ENCODE results near the gene TMEM184B.

Gene TMEM184B

DNA sequence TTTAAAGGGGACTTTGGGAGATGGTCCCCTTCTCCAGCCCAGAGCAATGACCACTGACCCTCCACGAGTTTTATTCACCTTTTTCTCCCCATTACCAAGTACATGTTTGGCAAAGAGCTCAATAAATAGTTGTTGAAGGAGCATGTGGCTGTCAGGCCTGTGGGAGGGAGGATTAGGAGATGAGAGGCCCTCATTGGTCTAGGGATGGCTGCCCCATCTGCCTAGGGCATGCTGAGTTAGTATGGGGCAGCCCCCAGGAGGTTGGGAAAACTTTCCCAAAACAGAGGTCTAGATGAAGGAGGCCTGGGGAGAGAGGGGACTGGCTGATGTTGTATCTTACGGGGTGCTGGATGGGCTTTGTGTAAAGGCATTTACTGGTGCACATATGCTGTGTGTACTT lies 60.4 kb downstream of the TMEM184B start:
- no peak overlapping the region for H3K4me3 ChIP-seq (ENCODE audit: low read depth, low read length)
- TF ChIP-seq, protein P1, sequence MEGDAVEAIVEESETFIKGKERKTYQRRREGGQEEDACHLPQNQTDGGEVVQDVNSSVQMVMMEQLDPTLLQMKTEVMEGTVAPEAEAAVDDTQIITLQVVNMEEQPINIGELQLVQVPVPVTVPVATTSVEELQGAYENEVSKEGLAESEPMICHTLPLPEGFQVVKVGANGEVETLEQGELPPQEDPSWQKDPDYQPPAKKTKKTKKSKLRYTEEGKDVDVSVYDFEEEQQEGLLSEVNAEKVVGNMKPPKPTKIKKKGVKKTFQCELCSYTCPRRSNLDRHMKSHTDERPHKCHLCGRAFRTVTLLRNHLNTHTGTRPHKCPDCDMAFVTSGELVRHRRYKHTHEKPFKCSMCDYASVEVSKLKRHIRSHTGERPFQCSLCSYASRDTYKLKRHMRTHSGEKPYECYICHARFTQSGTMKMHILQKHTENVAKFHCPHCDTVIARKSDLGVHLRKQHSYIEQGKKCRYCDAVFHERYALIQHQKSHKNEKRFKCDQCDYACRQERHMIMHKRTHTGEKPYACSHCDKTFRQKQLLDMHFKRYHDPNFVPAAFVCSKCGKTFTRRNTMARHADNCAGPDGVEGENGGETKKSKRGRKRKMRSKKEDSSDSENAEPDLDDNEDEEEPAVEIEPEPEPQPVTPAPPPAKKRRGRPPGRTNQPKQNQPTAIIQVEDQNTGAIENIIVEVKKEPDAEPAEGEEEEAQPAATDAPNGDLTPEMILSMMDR (IDR thresholded peaks at IDR 0.05; ENCODE audit: low read depth, low read length): no peak
- in situ Hi-C loops (cut with HindIII; ENCODE audit: low sequenced_read_pairs): no loop called here
- no peak for DNase-seq (ENCODE audit: low read depth, low spot score)

DNA sequence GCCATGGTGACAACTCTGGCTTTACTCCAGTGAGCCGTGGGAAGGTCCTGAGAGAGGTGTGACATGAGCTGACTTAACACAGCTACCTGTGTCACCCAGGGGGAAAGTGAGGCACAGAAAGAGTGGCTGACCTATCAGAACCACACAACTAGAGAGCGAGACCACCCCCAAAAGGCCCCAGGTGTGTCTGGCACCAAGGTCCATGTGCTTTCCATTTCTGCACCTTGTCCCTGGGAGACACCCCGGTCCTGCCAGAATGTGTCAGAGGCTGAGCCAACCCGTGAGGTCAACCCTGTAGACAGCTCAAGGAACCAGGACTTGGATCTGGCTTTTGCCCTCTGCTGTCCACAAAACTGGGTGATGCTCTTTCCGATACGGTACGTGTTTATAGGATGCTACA lies 61.3 kb downstream of the TMEM184B start:
- in situ Hi-C loops (cut with HindIII; ENCODE audit: low sequenced_read_pairs): no loop called here
- no peak for DNase-seq (ENCODE audit: low read depth, low spot score)
- TF ChIP-seq, protein P1 (IDR thresholded peaks at IDR 0.05; ENCODE audit: low read depth, low read length): no peak
- no peak overlapping the region for H3K4me3 ChIP-seq (ENCODE audit: low read depth, low read length)

DNA sequence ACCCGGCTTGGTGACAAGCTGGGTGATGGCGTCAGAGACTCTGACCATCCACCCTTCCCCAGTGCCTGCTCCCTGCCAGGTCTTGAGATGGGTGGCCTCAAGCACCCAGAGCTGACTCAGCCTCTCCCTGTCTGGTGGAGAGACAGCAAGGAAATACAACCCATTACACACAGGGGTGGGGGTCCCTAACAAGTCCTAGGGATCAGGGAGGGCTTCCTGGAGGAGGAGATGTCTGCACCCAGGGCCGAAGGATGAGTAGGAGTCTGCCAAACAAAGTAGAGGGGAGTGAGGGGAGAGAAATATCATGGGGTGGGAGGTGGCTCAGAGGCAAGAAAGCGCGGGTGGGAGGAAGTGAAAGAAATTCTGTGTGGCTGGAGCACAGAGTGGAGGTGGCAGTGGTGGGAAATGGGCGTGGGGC lies 64.2 kb downstream of the TMEM184B start:
- no peak for DNase-seq (ENCODE audit: low read depth, low spot score)
- no peak overlapping the region for H3K4me3 ChIP-seq (ENCODE audit: low read depth, low read length)
- in situ Hi-C loops (cut with HindIII; ENCODE audit: low sequenced_read_pairs): no loop called here
- TF ChIP-seq, protein P1 (IDR thresholded peaks at IDR 0.05; ENCODE audit: low read depth, low read length): no peak

DNA sequence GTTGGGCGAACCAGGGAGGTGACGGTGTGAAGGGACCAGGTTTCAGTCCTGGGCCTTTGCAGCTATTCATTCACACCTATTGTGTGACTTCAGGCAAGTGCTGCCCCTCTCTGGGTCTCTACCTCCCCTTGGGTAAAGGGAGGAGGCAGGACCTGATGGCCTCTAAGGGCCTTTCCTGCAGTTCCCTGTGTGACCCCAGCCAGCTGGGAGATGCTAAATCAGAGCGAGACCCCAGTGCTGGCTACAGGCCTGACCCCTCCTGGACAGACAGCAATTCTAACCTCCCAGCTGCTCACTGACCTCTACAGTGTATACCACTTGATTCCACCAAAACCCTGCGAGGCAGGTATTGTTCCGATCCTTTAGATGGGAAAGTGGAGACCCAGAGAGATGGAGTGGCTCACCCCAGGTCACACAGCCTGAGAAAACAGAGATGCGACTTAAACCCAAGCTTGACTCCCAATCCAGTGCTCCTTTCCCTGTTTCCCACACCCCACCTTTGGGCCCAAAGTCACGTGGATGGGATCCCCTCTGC lies 64.8 kb downstream of the TMEM184B start:
- DNase-seq (ENCODE audit: low read depth, low spot score): no peak
- TF ChIP-seq, protein P1 (IDR thresholded peaks at IDR 0.05; ENCODE audit: low read depth, low read length): no peak
- H3K4me3 ChIP-seq (ENCODE audit: low read depth, low read length): no peak overlapping the region
- in situ Hi-C loops (cut with HindIII; ENCODE audit: low sequenced_read_pairs): no loop called here

DNA sequence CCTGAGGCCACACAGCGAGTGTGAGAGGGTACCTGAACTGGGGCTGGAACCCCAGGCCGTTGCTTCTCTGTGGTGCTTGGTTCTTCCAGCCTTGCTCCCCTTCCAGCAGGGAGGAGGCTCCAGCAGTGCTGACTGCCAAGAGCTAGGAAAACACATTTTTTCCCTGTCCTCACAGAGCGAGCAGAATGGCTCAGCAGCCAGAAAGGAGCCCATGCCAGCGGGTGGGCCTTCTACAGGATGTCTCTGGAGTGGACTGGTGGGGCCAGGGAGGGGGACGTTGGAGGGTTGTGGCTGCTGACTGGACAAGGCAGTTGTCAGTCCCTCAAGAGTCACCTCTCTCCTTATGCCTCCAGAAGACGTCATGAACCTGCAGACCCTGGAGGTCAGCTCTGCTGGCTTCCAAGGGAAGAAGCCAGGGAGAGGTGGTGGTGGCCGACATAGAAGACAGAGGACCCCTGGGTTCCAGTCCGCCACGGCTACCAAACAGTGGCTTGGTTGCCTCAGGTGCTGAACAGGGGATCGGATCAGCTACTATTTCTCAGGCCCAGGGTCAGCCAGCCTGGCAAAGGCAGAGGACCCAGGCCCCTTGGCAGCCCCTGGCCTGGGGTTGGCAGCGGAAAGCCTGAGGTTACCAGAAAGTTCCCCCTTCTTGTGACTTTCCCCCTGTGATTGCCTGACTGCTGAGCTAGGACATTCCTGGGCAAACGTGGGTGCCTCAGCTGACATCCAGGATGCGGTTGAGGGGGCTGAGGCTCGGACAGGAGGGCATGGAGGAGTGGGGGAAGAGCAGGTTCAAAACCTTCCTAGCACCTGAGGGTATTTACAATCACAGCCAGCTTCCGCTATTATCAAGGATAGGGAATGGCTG lies 67.3 kb downstream of the TMEM184B start:
- DNase-seq (ENCODE audit: low read depth, low spot score): peak; percentile 82
- in situ Hi-C loops (cut with HindIII; ENCODE audit: low sequenced_read_pairs): no loop called here
- H3K4me3 ChIP-seq (ENCODE audit: low read depth, low read length): no peak overlapping the region
- TF ChIP-seq, protein P1 (IDR thresholded peaks at IDR 0.05; ENCODE audit: low read depth, low read length): no peak

DNA sequence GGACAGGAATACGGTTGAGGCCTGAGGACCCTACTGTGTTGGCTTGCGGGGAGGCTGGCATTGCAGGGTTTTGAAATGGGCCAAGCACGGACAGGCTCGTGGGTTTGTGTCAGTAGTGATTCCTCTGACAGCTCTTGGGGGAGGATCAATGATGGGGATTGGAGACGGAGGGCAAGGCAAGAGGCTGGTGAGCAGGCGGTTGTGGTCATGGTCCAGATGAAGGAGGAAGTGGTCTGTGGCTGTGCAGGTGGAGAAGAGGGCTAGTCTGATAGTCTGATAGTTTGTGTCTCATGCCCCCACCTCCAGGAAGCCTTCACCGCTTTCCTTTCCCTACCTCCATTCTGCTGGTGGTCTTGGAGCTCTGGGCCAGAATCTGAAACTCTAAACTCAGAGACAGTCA lies 68.0 kb downstream of the TMEM184B start:
- in situ Hi-C loops (cut with HindIII; ENCODE audit: low sequenced_read_pairs): no loop called here
- no peak overlapping the region for H3K4me3 ChIP-seq (ENCODE audit: low read depth, low read length)
- TF ChIP-seq, protein P1 (IDR thresholded peaks at IDR 0.05; ENCODE audit: low read depth, low read length): no peak
- DNase-seq (ENCODE audit: low read depth, low spot score): no peak

Data from astrocyte of the spinal cord (primary cell).